GM19397 (cell line): Measurements from ENCODE around the gene MRPS27.
A peak's percentile ranks its signal among the peaks of the same experiment; 100 is the strongest.
"Not testable (repeated sequence)": the region's sequence is repeated elsewhere in the genome, so short reads cannot be mapped to it uniquely, and the experiment has no call there.

Experiments
- ATAC-seq: cut with Tn5 transposase; IDR thresholded peaks from one replicate; pipeline ENCODE4 v1.9.1; 2021; ENCODE audit warnings: mild to moderate bottlenecking, moderate library complexity; ENCODE audit not compliant: unreplicated experiment

MRPS27 gene

GRCh38 chr5:72177538-72177937 lies 142.5 kb downstream of the MRPS27 start:
- peak; percentile 66 for ATAC-seq

GRCh38 chr5:72172786-72173185 lies 147.3 kb downstream of the MRPS27 start:
- ATAC-seq: no peak

- no peak for ATAC-seq
Observed at GRCh38 chr5:72171667-72172066, 148.4 kb downstream of the MRPS27 start.

GRCh38 chr5:72171181-72171580 lies 148.9 kb downstream of the MRPS27 start:
- ATAC-seq: not testable (repeated sequence)

- ATAC-seq: no peak
Observed at GRCh38 chr5:72170101-72170500, 149.9 kb downstream of the MRPS27 start.
